ENCODE measurements around the gene UQCC2.

Gene UQCC2

DNA sequence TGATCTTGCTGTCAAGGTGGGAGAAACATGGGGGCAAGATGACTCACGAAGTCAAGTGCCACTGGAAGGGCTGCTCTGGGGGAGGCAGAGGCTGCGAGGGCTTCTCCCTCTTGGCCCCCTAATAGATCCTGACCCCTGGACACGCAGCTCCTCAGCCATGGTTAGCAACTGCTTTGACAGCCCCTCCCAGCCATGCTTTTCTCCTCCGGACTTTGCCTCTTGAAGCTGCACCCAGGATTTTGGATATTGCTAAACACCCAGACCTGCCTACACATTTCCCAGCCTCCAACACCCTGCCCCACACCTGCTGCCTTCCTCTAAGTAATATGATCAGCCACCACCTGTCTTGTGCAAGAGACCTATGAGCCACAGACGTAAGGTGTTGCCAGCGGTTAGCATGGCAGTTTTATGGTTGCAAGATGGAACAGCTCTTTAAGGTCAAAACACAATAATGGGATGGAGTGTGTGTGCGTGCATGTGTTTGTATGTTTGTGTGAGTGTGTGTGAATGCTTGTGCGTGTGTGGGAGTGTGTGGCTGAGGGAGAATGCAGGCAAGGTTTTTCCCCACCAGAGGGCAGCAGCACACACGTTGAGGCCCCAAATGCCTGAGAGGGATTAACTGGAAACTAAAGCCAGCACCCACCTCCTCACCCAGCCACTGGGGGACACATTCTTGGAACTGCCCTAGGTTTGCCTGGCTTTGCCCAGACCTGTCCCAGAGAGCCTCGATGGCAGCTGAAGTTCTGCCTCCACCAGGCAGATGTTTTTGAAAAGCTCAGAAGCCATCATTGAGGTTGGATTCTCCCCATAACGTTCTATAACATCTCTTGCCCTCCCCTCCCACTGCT lies 32.7 kb upstream of the UQCC2 start:
- peak; percentile 91 for DNase-seq (ENCODE audit: low spot score)

DNA sequence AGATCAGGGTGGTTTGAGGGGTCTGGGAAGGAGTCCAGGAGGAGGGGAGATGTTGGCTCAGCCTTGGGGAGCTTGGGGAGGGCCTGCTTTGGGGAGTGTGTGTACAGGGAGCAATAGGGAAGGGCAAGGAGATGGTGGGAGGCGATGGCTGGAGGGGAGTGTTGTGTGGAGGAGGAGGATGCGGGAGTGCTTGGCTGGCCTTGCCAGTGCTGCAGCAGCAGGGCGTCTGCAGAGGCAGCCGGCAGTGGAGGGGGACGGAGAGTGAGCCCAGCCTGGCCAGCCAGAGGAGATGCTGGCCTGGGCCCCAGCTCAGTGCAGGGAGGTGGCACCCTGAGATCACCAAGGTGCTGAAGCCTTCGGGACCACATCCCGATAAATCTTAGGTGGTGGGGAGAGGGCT lies 31.3 kb upstream of the UQCC2 start:
- no peak for DNase-seq (ENCODE audit: low spot score)

DNA sequence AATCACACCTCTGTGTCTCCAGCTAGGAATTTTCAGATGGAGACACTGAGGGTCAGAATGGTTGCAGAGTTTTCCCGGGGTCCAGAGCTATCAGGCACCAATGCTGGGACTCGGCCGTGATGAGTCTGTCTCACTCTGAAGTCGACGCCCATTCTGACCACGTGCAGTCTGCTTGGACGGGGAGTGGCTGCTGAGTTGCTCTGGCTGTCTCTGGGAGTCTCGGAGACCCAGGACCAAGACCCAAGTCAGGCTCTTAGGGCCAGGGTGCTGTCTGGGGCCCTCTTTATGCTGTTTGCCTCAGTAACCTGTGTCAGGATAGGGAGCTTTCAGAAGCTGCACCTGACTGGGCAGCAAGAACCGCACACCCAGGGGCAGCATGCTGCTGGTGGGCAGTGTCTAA lies 30.6 kb upstream of the UQCC2 start:
- no peak for DNase-seq (ENCODE audit: low spot score)

DNA sequence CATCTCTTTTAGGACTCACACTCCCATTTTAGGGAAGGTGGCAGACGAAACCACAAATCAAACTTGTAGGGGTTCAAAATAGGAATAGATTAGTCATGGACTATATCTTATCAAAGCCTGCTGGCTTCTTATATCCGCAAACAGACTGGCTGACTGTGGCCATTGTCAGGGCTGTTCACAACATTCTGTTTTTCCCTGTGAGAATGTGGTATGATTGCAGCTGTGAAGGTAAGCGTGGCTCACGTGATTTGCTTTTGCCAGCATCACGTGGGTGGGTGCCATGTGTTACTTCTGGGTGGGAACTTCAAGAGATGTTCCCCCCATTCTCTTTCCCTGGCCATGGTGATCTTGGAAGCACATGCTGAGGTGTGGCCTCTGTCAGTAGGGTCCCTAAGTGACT lies 29.3 kb upstream of the UQCC2 start:
- DNase-seq (ENCODE audit: low spot score): no peak

DNA sequence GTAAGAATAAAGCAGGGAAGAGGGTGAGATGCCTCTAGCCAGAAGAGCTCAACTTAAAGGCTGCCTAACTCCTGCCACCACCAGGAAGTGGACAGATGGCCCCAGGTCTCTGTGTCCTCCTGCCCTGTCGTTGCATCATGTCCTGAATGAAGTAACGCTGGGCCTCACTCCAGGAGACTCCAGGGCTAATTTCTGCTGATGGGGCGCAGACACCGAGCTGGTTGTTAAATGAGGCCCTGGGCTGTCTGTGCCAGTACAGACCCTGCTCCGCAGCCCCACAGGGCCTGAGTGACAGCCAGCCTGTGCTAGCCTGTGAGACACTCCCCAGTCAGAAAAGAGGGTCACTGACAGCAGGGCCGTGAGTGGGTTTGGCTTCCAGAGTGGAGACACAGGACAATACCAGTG lies 28.7 kb upstream of the UQCC2 start:
- no peak for DNase-seq (ENCODE audit: low spot score)

DNA sequence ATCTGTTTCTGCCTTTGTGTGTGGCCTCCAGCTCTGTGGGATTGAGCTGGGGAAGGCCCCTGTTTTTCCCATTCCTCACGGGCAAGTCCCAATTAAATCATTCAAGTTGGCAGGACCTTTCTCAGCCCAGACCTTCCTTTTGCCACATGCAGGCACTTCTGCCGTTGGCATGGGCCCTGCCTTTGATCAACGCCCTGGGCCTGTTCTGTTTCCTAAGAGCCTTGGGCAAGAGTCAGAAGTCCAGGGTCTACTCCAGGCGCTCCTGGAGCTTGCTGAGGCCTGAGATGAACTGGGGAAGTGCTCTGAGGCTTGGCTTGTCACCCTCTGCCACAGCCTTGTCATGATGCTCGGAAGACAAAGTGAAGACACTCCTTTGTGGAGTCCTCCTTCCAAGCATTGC lies 28.1 kb upstream of the UQCC2 start:
- DNase-seq (ENCODE audit: low spot score): no peak

DNA sequence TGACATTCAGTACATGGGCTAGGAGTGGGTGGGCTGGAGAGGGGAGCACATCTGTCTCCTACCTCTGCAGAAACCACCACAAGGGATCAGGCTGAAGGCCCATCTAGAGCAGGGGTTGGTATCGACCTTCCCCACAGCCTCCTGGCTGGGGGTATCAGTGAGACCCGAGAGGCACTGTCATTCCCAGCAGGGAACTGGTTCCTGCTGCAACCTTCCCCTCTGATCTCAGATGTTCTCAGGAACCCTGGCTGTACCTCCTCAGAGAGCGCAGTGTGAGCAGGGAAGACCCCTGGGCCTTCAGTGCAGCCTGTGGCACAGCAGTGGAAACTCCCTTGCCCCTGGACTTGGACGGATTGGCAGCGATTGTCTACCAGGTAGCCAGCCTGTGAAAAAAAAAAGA lies 27.4 kb upstream of the UQCC2 start:
- DNase-seq (ENCODE audit: low spot score): no peak

DNA sequence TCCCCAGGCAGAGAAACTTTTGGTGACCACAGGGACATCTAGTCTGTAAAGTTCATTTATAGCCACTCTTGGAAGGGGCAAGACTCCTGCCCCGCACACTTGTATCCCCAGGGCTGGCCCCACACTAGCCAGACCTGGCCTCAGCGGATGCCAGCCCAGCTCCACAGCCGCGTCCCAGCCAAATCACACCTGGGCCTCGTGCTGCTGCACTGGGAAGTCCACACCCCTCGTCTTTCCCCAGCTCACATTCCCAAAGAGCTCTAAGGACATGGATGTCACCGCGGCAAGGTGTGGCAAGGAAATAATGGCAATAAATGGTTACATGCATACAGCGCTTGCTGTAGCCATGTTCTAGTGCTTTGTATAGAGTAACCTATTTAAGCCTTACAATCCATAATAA lies 26.7 kb upstream of the UQCC2 start:
- no peak for DNase-seq (ENCODE audit: low spot score)

DNA sequence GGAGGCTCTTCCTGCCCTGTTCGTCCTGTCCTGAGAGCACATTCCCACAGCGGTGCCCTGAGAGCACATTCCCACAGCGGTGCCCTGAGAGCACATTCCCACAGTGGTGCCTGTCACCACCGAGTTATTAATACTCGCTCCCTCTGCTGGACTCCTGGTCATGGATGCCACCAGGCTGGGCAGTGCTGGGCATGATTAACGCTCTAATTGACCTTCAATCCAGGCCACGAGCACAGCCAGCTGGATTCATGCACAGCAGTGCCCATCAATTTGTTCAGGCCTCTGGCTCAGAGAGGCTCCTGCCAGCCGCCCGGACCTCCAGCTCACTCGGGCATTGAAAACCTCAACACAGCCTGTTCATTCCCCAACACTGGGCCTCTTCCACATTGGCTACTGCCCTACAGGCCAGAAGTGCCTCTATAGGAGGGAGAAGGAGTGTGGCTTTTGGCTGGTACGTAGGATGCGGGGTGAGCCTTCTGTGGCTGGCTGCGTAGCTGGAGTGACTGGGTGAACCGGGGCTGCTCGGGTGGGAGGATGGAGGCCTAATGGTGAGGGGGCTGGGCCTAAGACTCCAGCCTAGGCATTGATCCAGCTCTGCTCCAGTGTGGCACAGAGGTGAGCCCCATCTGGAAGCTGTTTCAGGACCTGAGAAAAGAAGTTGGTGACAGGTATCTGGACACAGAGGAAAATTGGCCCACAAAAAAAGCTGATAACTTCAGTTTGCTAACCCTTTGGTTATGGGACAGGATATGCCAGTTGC lies 25.9 kb upstream of the UQCC2 start:
- no peak for DNase-seq (ENCODE audit: low spot score)

DNA sequence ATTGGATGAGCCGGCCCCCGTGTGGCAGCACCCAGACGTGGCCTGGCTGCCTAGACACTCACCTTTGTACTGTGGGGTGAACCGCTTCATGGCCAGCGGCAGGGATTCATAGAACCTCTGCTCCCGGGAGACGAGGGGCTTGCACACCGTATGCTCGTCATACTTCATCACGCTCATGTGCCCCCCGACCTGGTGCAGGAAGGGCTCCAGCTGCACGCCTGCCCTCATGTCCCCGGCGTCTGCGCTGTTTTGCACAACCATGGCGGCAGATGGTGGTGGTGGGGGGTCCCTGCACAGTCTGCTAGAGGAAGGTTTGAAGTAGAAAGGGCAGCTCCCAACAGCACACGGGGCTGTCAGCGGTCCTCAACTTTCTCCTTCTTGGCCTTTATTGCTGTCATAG lies 23.7 kb upstream of the UQCC2 start:
- no peak for DNase-seq (ENCODE audit: low spot score)

DNA sequence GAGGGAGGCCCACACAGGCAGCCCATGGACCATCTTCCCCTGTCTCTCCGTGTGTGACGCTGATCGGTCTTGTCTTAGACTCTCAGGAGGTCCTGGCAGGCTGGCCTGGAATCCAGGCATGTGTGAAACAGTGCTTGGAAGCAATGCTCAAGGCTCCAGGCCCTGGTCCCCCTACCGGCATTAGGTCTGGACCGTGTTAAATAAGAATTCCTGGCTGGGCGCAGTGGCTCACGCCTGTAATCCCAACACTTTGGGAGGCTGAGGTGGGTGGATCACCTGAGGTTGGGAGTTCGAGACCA lies 22.2 kb upstream of the UQCC2 start:
- no peak for DNase-seq (ENCODE audit: low spot score)

DNA sequence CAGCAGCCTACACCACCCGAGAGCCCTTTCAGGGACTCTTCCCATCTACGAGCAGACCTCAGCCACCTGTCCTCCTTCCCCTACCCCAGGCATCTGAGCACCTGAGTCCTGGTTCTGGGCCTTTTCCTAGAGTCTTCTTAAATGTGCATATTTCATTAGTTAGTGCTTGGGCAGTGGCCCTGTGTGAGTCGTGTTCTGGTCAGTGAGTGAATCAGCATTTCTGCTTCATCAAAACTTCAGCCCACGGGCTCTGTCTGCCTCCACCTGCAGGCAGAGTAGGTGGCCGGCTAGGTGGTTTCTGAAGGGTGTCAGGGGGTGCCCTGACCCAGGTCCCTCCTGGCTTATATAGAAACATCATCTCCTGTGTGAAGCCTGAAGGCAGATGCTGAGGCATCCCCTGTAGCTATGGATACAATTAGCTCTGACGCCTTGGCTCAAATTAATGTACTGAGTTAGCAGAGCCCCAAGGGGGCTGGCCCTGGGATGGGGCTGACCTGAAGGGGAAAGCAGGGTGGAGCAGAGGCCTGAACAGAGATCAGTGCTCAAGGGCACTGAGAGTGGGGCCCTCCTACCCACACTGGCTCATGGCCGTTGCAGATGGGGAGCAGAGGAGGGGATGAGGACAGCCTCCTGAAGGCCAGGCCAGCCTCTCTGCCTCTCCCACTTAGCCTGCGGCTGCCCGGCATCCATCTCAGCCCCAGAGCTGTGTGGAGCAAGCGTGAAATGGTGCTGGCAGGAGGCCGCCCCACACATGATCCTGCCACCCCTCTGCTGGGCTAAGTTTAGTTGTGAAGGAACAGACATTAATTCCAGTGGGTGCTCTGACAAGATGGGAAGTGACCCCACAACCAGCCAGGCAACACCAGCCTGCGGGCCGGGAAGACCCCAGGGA lies 21.6 kb upstream of the UQCC2 start:
- DNase-seq (ENCODE audit: low spot score): no peak

DNA sequence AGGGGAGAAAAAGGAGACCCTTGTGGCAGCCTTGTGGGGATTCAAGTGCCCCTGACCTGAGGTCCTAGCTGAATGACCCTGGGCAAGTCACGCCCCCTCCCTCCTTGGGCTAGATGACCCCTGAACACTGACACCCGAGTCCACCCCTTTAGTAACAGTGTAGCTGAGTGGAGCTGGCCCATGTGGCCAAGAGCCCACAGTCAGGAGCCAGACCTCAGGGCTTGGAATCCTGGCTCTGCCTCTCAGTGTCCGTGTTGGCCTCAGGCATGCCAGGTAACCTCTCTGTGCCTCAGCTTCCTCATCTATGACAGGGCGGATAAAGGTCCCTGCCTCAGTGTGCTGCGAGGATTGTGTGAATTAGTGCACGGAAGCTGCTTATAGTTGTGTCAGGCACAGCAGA lies 20.9 kb upstream of the UQCC2 start:
- DNase-seq (ENCODE audit: low spot score): no peak

DNA sequence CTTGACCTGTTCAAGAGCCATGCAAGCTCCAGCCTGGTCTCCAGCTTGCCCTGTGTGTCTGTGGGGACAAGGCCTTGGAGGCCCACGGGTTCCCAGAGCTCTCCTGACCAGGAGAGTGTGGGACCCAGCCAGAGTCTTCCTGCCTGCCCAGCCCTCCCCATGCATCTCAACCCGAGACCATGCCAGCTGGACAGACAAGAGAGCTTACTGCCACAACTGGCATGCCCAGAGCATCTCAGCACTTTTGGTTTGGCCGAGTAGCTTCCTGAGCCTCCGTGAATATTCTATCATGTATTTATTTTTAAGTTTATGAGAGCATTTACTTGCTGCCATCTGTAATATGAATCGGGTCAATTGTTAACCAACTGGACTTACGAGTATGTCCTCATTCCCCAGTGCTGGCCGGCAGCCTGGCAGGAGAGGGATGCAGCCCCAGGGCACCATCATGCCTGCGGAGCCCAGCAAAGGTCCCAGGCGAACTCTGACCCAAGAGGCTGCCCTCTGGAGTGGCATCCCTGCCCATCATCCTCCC lies 20.3 kb upstream of the UQCC2 start:
- DNase-seq (ENCODE audit: low spot score): no peak

DNA sequence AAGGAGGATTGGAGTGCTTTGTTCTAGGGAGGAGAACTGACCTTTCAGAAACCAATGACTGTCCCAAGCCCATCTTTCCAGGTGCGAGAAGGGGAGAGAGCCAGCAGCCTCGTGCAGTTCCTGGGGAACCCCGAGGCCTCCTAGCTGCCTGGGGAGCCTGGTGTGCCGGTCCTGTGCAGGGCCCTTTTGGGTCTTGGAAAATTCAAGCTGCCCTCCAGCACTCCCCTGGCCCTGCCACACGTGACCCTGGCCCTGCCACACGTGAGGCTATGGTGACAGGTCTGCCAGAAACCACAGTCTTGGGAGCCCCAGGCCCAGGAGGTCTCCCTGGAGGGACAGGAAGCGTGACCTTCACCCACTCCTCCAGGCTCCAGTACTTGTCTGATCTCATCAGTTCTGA lies 19.5 kb upstream of the UQCC2 start:
- DNase-seq (ENCODE audit: low spot score): no peak

DNA sequence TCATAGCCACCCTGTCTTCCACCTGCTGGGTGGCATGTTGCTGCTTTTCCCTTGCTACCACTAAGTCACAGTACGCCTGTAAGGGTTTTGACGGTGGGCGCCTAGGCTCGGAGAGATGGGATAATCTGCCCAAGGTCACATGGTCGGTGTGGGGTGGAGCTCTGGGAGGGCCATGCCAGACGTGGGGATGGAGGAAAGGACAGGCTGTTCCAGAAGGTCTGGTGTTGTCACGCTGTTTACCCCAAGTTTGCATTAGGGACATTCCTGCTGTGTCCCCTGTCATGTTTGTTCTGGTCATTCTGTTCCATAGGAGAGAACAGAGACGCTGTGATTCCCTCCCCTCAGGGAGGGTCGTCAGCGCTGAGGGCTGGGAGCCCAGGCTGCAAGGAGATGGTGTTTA lies 19.1 kb upstream of the UQCC2 start:
- DNase-seq (ENCODE audit: low spot score): no peak

DNA sequence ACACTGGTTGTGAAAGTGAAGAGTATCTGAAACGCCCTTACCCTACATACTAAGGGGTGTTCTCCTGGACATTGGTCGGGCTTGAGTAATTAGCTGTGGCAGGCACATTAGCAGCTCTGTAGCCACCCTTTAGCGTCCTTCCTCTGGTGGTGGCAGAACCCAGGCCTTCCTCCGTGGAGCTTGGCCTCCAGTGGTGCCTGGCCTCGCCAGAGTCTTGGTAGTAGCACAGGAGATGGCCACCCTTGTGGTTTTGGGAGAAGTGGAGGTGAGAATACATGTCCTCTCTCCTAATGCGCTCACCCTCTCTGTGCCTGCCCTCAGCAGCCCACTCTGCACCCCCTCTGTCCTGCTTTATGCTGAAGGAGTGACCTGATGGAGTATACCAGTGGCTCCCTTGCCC lies 17.6 kb upstream of the UQCC2 start:
- DNase-seq (ENCODE audit: low spot score): no peak

DNA sequence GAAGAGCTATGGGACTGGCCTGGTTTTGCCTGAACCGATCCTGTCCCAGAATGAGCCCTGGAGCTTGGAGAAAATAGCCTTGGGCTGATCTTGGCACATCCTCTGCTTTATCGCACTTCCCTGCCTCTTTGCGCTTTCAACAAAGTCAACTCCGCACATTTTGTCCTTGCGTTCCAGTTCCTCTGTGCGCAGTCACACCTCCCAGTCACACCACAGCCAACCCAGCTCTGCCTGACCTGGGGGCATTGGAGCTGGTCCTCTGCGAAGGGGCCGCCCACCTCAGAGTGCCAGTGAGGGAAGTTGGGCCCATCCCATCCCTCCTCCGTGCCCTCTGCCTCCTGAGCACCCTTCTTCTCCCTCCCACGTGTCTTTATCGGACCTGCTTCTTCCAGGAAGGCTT lies 16.9 kb upstream of the UQCC2 start:
- no peak for DNase-seq (ENCODE audit: low spot score)

DNA sequence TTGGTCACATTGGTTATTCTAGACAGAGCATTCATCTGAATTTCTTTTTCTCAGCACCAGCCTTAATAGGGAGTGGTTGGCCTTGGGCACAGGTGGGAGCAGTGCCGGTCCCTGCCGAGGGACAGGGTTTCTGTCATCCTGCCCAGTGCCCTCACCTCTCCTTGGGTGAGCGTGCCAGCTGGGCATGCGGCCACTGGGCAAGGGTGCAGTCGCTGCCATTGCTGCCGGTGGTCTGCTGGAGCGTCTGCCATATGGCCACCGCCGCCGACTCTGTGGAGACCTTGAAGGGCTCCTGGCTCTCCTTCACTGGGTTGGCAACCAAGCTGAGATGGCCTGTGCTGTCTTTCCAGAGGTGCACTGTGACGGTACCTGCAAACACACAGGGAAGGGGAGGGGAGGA lies 16.4 kb upstream of the UQCC2 start:
- no peak for DNase-seq (ENCODE audit: low spot score)

DNA sequence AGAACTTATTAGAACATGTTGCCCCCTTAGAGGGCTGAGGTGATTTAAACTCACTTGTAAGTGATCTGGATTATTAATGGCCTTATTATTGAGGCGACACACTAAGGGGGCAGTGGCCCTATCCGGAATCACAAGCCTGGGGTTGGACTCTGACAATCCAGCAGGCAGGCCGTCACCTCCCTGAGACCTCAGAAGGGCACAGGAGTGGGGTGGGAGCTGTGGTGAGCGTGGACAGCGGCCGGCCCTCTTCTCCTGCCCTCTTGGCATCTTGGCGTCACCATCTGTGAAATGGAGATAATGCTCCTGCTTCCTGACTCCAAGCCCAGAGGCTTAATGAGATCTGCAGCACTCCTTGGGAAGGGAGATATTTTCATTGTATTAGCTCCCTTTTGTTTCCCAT lies 15.6 kb upstream of the UQCC2 start:
- no peak for DNase-seq (ENCODE audit: low spot score)

DNA sequence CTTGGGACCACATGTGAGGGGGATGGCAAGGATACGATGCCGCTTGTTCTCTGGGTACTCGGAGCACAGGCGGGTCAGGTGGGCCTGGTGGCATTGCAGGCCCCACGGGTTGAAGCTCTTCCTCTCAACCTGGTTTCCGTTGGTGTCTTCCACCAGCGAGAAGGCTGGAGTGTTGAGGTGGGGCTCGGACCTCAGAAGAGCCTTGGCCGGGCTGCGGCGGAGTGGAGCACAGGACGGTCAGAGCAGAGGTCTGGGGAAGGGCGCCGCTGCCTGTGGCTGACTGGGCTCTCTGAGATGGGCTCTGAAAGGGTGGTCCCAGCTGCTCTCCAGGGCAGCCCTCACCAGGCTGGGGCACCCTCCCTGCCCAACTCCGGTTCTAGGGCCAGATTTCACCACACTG lies 15.2 kb upstream of the UQCC2 start:
- DNase-seq (ENCODE audit: low spot score): no peak

DNA sequence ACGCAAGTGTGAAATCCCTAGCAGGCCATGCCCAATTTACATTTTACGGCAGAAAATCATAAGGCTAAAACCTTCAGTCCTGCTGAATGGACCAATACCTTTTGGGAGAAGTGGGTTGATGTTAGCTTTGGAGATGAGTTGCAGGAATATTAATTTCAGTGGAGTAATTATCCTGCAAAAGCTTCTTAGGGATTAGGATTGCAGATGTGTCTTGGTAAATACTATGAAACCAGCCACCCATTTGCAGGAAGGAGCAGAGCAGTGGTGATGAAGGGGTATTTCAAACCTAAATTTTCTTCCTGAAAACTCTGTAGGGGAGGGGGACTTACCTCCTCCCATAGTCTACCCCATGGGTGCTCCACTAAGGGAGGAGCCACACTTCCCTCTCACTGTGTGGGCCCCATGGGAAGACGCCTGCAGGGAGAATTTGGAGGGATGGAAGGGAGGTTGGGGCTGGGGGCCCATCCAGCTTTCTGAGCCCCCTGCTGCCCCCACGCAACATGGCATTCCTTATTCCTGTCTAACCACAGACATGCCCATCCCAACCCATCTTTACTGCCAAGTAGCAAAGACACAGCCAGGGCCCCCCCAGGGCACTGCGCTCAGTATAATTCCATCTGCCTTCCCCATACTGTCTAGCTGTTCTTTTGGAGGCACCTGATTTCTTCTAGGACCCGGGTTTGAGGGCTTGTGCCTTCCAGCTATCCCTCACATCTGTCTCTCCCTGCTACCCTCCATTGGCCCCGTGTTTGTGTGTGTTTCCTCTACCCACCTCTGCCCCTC lies 14.6 kb upstream of the UQCC2 start:
- no peak for DNase-seq (ENCODE audit: low spot score)

Data from COLO829 (cell line).